Ishikawa (cell line): ENCODE results near the gene RREB1.

ENCODE experiments used
- CEBPB ChIP-seq: IDR thresholded peaks from 2 replicates; pipeline ENCODE4 v1.6.1; 2012
- CREB1 ChIP-seq: IDR thresholded peaks from 2 replicates; pipeline ENCODE4 v1.6.1; 2012; ENCODE audit warnings: low read depth
- EGR1 ChIP-seq: IDR thresholded peaks from 2 replicates; pipeline ENCODE4 v1.6.1; 2012
- EP300 ChIP-seq: IDR thresholded peaks from 2 replicates; pipeline ENCODE4 v1.6.1; 2012; ENCODE audit warnings: borderline replicate concordance
- FOXM1 ChIP-seq: IDR thresholded peaks from 2 replicates; pipeline ENCODE4 v1.6.1; 2012; ENCODE audit warnings: low read depth, borderline replicate concordance
- NFIC ChIP-seq: IDR thresholded peaks from 2 replicates; pipeline ENCODE4 v1.6.1; 2012
- RAD21 ChIP-seq: IDR thresholded peaks from 2 replicates; pipeline ENCODE4 v1.6.1; 2012; ENCODE audit warnings: low read depth
- REST ChIP-seq: IDR thresholded peaks from 2 replicates; pipeline ENCODE4 v1.6.1; 2012; ENCODE audit warnings: low read depth, mild to moderate bottlenecking
- TAF1 ChIP-seq: IDR thresholded peaks from 2 replicates; pipeline ENCODE4 v1.6.1; 2012; ENCODE audit warnings: low read depth, mild to moderate bottlenecking
- TCF12 ChIP-seq: IDR thresholded peaks from 2 replicates; pipeline ENCODE4 v1.6.1; 2012; ENCODE audit warnings: low read depth
- TEAD4 ChIP-seq: IDR thresholded peaks from 2 replicates; pipeline ENCODE4 v1.6.1; 2012
- YY1 ChIP-seq: IDR thresholded peaks from 2 replicates; pipeline ENCODE4 v1.6.1; 2012; ENCODE audit warnings: low read depth
- ZBTB7A ChIP-seq: IDR thresholded peaks from 2 replicates; pipeline ENCODE4 v1.6.1; 2012; ENCODE audit warnings: low read depth
- TF ChIP-seq, protein P1 (sequence below): IDR thresholded peaks from 2 replicates; pipeline ENCODE4 v1.6.1; 2012
- TF ChIP-seq, protein P2 (sequence below): IDR thresholded peaks from 2 replicates; pipeline ENCODE4 v1.6.1; 2012

The RREB1 gene

DNA sequence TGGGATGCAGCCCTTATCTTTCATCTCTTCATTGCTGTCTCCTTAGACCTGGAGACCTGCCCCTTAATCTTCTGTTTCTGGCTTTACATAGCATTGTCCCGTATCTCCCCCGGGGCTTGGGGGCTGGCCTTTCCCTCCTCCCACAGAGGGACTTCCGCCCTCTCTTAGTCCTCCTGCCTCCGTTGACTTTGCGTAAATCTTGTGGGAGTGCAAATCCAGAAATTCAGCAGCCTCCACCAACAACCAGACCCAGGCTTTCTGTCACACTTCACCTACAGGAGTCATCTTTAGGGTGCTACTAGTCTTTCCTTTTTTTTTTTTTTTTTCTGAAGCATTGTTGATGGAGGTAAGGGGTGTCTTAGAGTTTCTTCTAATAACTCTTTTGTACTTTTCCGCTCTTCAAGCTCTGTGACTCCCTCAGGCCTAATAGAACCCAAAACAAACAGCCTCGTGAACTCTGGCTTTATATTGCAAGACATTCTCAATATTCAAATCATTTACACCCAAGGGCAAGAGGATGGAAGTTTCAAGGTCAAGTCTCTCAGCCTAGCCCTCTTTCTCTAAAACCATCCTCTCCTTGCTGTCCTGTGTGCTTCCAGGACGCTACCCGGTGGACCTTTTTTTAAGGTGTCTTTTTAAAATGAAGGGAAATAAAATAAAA lies 66.2 kb downstream of the RREB1 start:
- no peak for TF ChIP-seq ZBTB7A
- TF ChIP-seq YY1: no peak
- TF ChIP-seq, protein P1, sequence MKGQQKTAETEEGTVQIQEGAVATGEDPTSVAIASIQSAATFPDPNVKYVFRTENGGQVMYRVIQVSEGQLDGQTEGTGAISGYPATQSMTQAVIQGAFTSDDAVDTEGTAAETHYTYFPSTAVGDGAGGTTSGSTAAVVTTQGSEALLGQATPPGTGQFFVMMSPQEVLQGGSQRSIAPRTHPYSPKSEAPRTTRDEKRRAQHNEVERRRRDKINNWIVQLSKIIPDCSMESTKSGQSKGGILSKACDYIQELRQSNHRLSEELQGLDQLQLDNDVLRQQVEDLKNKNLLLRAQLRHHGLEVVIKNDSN: no peak
- no peak for TF ChIP-seq CEBPB
- no peak for TF ChIP-seq REST

DNA sequence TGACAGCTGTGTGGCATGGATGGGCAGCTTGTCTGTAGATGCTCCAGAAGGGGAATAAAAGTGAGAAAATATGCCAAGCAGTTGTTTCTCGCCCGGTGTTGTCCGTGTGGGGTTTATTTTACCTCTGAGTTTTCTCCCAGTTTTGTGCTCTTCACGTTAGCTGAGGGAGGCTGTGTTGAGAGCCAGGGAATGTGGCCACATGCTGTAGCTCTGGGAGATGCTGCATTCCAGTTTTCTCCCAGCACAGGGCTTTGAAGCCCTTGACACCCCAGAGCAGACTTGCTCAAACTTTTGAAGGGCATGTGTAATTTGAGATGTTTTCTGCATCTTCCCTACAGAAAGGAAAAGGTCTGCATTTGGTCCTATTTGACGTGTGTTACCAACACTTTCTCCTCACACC lies 67.7 kb downstream of the RREB1 start:
- TF ChIP-seq YY1 (no peak), FOXM1 (no peak), TEAD4 (no peak), ZBTB7A (no peak), EP300 (no peak), CEBPB (no peak), RAD21 (no peak), NFIC (no peak), CREB1 (no peak)
- TF ChIP-seq, protein P2, sequence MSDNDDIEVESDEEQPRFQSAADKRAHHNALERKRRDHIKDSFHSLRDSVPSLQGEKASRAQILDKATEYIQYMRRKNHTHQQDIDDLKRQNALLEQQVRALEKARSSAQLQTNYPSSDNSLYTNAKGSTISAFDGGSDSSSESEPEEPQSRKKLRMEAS: no peak

DNA sequence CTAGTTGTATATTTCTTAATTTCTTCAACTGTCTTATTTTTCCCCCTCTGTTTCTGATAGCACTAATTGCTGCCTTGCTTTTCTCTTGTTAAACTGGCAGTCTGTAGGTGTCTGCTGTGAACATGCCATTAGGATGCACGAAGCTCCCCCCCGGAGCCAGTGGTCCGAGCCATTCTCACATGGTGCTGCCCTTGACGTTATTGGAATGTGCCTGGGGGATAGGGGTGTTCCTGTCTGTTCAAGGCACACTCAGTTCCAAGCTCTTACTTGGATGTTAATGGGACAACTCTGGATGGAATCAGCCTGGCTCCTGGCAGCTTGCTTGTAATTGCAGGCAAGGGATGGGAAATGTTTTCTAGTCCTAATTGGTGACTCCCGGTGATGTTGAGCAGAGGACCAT lies 68.4 kb downstream of the RREB1 start:
- TF ChIP-seq NFIC (no peak), CREB1 (no peak), TEAD4 (no peak), EP300 (no peak), TCF12 (no peak), ZBTB7A (no peak), RAD21 (no peak), CEBPB (no peak), FOXM1 (no peak), EGR1 (no peak), REST (no peak), YY1 (no peak), TAF1 (no peak)
- TF ChIP-seq, protein P1: no peak
- TF ChIP-seq, protein P2: no peak

DNA sequence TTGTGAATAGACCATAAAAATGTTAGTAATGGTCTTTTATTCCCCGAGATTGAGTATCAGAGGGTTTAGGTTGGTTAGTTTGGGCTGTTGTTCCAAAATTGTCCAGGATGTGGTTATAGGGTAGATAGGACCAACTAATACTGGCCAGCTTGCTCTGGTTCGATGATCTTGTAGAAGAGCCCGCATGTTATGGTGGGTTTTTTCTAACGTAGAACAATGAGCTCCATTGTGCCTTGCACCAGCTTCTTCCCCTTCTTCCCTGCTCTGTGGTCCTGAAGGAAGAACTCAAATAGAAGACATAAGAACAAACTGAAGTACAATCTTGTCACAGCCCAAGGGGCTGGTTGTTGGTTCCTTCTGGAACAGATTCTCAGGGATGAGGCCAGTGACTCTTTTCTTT lies 70.5 kb downstream of the RREB1 start:
- TF ChIP-seq NFIC: no peak
- no peak for TF ChIP-seq TCF12
- TF ChIP-seq CREB1: no peak
- no peak for TF ChIP-seq TEAD4
- TF ChIP-seq, protein P2: no peak
- no peak for TF ChIP-seq FOXM1
- no peak for TF ChIP-seq CEBPB
- TF ChIP-seq ZBTB7A: no peak
- TF ChIP-seq TAF1: no peak
- TF ChIP-seq REST: no peak
- TF ChIP-seq, protein P1: no peak
- no peak for TF ChIP-seq EGR1
- TF ChIP-seq EP300: no peak
- no peak for TF ChIP-seq RAD21
